GM18520 (cell line): ENCODE measurements around the gene CRACDL.

Experiments used
- ATAC-seq: cut with Tn5 transposase; IDR thresholded peaks from one replicate; pipeline ENCODE4 v1.9.1; 2021; ENCODE audit not compliant: unreplicated experiment

Gene CRACDL

DNA sequence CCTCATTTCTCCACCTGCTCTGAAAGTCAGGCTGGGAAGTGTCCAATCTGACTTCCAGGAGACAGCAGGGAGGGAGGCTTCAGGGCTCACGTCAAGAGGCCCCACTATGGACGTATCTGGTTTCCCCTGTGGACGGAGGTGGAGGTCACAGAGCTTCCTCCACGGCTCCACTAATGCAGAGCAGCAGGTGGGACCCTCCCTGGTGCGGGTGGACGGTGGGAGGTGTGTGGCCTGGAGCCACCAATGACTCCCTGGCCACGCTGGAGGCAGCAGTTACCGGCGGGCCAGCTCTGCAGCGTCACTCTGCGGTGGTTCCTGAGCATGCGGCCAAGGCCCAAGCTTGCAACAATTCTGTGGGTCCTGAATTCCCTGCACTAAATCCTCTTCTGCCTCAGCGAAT, 9.0 kb downstream of the CRACDL start:
- no peak for ATAC-seq

DNA sequence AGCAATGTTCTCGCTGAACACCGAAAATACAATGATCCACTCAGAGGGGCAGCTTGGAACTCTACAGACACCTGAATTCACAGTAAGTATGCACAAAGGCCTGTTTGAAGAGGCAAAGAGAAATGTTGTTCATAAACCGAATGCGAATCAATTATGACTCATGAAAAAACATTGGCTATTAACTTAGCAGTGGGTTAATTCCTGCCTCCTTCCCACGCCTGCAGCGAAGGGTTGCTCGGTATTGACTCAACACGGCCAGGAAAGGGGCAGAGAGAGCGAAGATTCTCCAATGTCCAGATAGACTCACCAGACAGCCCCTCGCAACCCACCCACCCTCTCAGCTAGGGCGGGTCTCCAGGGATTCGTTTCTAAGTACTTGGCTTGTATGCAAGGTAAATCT, 9.4 kb downstream of the CRACDL start:
- ATAC-seq = no peak

DNA sequence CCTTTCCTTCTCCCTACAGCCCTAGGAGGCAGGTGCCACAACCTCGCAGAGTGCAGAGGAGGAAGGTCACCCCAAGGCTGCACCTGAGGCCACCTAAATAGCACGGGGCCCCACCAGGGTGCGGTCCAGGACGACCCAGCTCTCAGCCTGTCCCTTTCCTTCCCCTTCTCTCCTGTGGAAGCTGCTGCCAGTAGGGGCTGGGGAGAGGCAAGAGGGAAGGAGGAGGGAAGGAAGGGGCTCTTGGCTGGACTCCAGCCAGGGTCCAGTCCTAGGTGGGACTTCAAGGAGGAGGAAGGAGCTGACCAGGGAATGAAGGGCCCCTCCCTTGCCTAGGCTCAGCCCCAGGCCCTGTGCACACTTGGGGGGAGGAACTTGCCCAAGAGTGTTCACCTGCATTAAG, 11.1 kb downstream of the CRACDL start:
- ATAC-seq = no peak

DNA sequence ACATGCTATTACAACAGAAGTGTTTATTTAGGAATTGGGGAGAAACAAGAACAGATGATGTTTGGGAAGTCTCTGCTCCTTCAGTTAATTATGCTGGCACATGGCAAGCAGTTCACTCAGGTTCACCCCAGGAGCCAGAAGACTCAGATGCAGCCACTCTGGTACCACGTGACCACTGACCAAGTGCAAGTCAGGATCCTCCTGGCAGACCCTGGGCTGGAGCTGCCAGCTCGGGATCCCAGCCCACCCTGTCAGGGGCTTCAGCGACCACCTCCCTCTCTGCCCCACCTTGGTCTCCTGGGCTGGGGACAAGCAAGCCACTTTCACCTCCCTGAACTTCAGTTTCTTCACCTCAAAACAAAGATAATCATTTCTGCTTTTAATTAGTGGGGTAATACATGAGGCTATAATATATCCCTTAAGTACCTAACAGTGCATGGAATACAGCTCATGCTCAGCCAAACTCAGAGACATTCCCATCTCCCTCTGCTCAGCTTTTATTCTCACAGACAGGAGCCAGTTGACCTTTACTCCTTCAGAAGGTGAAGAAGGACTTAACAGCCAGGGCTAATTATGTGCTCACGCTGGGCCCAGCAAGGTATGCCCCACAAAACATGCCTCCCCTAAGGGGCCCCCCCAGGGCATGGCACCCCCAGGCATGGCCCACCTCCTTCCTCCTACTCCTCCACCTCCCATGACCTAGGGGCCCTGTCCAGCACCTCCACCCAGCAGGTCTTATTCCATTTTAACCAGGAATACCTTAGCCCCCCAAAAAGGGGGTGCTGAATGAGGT, 11.8 kb downstream of the CRACDL start:
- ATAC-seq = no peak

DNA sequence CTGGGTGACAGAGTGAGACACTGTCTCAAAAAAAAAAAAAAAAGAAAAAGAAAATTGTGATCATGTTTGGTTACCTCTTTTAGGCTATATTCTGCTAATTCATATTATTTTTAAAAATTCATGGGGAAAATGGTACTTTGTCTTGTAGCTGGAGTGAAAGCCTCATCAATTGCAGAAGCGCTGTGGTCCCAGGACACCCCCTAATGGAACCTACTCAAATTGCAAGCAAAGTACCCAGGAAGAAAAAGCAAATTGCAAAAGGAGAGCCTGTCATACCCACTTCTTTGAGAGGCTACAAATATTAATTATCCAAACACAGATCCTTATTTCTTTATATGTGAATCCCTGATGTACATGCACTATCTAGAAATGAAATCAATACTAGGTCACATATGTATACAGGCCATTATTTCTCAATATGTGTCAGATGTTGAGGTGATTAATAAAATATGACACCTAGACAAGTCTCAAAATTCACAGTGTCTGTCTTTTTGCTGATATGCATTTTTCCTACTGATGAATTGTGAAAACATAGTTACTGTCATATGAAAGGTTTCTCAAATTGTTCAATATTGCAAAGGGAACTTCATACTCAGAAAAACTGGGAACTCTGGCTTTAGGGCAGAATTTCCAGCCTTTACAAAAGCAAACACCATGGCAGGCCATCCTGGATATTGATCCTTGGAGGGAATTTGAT, 12.6 kb downstream of the CRACDL start:
- no peak for ATAC-seq

DNA sequence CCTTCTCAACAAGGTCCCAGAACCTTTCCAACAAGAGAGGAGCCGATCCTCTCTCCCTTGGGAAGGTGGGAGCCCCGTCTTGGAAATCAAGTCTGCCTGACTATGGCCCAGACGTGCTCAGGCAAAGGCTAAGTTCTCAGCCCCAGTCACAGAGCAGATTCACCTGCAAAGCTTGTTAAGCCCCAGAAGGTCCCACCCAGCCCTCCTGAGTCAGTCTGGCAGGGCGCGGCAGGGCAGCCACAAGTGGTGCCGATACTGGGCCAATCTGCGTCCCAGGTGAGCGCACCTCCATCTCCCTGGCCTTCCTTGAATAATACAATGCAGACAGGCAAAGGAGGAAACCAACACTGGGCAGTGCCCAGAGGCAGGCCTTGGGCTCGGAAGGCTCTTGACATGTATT, 15.0 kb downstream of the CRACDL start:
- ATAC-seq = no peak

DNA sequence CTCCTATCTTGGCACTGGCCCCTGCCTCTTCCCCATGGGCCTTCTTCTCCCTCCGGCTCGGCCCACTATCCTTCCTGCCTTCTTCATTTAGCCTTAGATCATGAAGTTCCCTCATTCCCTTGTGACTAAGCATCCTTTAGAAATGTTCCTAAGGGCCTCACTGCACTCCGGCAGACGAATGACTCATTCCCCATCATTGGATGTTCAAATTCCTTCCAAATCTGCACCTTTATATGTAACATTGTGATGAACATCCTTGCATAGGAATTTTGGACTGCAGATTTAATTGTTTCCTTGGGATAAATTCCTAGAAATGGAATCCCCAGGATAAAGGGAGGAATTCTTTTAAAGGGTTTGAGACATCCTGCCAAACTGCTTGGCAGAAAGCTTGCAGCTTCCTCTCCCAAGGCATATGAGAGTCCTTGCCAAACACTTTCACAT, 19.0 kb downstream of the CRACDL start:
- ATAC-seq = no peak

DNA sequence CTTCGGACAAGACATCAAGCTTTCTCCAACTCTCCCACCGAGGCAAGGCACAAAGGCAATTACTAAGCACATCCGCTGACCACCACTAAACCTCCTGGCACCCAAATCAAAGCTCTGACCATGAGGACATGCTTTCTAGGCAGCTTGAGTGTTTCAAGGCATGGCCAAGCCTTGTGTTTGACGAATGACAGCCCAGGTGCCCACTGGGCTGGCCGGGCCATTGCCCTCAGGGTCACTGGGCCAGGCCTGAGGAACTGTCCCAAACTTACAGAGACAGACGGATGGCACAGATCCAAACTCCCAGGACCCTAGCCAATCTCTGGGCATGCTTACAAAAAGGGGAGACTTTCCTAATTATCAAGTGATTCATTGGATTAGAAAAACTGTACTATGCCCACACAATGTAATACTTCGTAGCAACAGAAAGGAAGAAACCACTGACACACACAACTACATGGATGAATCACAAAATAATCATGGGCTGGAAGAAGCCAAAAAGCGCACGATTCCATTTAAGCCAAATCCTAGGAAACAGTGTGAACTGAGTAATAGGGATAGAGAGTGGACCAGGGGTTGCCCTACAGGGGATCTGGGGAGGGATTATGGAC, 20.2 kb downstream of the CRACDL start:
- ATAC-seq = no peak

DNA sequence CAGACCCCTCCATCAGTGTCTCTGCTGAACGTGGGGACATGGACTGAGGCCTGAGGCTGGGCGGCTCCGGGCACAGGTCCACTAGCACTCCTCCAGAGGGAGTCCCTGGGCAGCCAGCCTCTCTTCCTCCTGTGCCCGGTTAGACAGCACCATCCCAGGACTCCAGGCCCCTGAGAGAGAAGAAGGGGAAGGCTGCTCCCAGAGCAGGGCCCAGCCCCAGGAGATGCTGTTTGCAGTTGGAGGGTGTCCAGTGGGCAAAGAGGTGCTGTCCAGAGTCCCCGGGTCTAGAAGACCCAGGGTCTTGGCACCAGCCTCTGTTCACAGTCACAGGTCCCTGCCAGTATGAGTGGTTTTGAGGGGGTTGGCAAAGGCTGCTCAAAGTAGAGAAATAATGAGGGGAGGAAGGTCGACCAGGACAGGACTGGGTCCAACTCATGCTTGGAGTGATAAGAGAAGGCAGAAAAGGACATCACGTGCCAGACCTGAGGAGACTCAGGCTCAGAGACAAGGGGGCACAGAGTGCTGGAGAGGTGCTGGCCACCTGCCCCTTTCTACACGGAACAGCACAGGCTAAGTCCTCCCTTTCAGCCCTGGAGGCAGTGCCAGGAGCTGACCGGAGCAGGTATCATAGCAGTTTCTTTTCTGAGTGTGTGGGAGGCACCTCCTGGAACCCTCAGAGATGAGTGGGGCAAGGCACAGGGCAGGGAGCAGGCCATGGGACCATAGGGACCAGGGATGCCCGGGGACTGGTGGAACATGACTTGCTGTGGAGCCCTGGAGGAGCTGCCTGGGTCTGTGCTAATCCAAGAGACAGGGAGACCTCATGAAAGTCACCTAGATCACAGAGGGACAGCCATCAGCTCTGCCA, 21.1 kb downstream of the CRACDL start:
- no peak for ATAC-seq

DNA sequence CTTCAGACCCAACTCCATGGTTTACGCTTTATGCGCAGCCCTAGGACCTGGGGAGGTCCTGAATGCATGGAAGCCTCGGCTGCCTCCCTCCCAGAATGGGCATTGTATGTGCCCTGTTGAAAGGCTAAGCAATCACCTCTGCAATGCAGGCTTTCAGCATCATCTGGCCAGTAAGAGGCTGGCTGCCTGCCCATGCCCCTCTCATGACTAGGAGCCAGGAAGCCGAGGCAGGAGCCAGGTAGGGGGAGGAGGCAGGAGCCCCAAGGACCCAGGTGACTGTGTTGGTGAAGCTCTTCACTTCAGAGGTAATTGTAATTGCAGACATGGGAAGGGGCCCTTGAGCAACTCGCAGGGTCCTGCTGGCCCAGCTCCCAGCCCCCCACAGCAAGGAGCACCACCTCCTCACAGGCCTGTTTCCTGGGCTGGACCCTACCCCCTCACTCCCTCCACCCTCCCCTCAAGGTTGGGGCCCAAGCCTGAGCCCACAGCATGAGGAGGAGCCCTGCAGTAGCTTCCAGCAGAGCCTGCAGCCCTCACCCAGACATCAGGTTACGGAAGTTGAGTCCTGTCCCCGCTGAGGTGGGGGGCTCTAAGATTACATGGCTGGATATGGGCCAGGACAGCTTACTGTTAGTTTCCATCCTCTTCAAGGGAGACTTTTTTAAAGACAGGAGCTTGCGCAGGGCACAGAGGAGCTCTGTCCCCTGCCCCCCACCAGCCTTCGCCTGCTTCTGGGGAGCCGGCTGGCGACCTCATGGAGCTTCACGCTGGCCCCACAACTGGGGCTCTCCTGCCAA, 21.9 kb downstream of the CRACDL start:
- no peak for ATAC-seq

DNA sequence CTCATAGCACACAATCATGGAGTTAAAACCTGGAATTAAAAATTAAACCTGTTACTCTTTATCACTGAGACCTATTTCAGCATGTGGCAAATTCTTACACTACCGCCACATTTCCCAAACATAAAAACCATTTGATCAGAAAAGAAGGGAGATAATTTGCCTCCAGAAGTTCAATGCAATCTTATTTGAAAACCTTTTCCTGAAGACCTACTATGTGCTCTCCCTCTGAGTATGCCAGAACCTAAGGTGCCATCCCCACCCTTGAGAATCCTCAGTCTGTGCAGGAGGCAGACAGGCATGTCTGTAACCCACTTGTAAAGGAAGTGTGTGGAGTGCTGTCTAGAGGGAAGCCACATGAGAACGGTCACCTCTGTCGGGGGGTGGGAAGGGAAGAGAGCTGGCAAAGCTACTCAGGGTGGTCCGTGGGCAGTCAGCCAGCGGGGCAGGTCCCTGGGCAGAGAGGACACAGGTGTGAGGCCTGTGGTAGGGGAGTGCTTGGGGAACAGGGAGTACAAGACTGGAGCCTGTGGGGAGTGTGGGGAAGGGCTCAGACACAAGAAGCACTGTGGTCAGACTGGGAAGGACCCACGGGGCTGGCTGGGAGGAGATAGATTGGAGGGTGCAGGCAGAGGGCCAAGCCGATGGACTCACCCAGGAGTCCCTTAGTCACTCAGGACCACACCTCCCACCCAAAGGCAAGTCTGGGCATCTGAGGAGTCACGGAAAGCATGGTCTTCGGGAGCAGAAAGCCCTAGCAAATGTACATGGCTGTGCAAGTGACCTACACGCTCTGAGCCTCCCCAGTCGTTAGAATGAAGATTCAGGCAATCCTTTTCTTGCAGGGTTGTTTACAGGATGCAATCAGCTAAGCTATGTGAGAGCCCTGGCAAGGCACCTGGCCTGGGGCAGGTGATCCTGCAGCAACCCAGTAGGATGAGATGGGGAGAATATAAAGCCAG, 22.8 kb downstream of the CRACDL start:
- no peak for ATAC-seq

DNA sequence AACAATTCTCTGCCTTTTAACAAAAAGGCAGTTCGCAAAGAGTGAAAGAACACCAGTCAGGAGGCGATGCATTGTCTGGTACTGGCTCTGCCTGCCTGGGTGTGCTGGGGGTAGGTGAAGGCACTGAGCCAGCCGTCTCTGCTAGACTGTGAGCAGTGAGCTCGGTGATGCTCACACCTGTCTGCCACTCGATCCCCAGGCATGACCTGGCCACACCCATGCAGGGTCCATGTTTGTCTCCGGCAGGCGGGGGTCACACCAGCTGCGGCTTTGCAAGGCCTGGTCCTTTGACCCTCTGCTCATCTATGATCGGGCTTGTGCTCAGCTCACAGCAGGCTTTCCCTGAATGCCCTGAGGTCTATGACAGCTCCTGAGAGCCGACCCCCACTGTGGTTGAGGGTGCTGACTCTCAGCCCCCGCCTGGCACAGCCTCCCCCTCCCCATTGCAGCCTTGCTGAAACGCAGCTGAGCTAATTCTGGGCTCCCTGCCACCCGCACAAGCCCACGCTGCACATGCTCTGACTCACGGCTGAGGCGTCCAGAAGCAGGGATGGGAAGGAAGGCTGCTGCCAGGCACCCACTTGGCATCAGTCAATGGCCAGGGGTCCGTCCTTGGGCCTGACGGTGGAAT, 23.7 kb downstream of the CRACDL start:
- no peak for ATAC-seq

DNA sequence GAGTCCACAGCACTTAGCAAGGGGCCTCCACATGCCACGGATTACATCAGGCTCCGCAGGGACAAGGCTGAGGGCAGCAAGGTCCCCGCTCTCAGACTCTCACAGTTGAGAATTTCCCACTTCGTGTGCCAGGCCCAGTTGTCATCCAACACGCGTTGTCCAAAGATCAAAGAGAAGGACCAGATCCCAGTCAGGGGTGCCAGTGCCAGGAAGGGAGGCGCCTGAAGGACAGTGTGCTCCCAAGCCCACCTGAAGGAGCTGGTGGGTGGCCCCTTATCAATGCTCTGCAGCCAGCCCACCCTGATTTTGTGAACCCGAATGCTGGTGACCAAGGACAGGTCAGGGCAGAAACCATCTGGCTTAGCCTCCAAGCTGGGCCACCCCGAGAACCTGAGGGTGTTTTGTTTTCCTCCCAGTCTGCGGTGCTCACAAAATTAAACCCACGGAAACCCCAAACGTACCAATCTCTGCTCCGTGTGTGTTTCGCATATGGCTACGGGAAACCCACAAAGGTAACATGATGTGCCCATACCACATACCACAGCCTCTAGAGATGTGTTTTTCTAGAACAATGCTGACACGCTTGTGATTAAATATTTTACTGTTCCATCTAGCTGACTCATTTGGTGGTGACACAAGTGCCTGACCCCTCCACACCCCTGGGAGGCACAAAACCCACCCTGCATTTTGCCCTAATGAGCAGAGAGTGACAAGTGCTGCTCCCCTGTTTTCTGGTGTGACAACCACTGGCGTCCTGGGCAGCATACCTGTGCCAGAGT, 24.5 kb downstream of the CRACDL start:
- no peak for ATAC-seq

DNA sequence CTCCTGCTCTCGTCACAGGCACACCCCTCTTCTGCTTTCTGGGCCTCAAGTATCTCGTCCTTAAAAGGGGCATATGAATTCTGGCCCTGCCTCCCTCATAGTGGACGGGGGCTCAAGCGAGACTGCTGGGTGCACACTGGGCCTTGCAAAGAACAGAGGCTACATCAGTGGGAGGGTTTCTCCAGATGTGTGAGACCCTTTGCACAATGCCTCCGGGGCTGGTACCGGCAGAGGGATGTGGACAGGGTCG, 25.0 kb downstream of the CRACDL start:
- no peak for ATAC-seq

DNA sequence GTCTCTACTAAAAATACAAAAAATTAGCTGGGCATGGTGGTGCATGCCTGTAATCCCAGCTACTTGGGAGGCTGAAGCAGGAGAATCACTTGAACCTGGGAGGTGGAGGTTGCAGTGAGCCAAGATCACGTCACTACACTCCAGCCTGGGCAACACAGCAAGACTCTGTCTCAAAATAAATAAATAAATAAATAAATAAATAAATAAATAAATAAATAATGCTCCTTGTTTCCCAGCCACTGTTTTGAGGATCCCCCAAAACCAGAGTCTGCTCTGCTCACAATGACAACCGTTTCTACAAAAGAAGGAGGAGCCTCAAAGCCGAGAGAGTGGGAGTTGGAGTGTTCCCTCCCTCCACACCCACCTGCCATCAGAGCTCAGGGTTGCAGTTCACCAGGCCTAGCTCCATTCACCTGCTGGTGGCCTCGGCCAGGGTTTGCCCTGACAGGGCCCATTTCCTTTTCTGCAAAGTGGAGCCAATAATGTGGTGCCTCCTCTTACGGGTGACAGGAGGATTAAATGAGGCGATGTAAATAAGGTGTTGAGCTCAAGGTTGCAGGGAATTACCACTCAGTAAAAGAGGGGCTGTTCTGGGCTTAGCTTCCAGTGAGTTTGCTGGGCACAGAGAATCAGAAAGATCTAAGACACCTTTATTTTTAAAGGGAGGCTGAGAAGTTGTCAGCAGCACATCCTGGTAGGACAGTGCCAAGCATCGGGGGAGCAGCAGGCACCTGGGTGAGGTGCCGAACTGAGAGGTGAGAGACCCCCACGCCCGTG, 25.5 kb downstream of the CRACDL start:
- no peak for ATAC-seq

DNA sequence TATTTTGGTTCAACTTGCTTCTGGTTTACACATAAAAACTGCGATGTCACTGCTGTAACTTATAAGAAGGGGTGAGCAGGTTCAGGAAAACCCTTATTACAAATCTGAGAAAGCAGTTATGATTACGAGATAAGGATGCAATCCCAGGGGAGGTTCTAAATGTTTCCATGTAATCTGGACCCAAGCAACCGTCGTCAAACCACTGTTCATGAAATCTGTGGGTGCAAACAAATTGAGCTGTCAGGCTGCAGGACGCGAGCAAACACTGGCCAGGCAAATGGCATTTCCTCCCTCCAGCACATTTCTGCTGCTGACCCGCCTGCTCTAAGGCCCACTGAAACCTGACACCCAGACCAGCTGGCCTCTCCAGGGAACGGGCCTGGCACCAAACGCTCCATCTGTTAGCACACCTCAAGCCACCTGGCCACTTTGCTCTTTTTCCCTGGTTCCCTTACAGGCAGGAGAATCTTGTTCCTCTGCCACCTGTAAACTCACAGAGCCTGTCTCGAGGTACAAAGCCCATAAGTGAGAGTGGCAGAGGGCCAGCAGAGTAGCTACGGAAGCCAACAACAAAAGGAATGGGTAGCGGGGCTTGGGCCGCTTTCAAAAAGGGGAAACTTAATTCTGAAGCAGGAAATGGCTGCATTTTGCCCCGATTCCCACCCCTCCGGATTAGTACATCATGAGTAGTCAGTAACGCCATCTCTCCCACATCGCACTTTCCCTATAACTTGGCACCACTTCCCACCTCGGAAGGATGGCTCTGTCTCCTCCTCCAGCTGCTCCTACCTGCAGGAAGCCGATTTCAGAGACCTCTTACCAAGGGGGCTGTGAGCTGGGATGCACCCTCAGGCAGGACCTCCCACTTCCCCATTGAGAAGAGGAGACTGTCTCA, 26.5 kb downstream of the CRACDL start:
- ATAC-seq = no peak

DNA sequence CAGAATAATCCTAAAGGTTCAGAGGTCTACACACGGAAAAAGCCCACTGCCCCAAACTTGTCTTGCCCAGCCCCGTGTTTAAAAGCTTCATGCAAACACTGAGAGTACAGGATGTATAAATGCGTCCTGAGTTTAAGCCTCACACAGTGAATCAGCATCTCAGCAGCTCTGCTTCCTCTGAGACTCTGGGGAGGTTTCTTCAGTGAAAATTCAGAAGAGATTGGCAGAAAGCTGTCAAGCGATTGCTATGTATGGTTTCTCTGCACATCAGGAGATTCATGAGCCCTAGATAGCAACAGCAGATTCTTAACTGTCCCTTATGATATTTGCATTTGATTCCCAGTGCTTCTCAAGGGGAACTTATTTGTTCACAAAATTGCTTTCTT, 27.1 kb downstream of the CRACDL start:
- ATAC-seq = no peak
